HK-2 (cell line): ENCODE data around the gene NAT10.
A peak's percentile ranks its signal among the peaks of the same experiment; 100 is the strongest.

ENCODE experiments used
- DNase-seq: peaks from one replicate; pipeline ENCODE4 v3.0.0-alpha.2; 2018; ENCODE audit not compliant: unreplicated experiment

NAT10 gene

GRCh38 chr11:34149274-34149673 lies 43.8 kb downstream of the NAT10 start:
- DNase-seq: no peak

GRCh38 chr11:34149786-34150185 lies 44.4 kb downstream of the NAT10 start:
- DNase-seq: peak; percentile 18

GRCh38 chr11:34150494-34151151 lies 45.2 kb downstream of the NAT10 start:
- DNase-seq: no peak

DNA sequence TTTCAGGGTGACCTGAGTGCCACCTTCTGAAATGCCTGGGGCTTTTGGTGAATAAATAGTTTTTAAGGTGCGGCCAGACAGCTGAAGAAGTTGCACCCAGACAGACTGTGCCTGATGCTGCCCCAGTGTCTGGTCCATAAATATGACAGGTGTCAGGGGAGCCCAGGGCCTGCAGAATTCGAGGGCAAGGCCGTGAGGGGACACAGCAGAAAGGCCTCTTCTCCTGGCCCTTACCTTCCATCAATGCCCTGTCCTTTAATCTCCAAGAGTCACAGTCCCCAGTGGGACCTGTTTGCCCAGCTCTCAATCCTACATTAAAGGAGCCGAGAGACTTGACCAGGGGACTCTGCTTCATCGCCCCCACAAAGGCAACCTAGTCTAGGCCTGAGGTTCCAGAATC lies 45.7 kb downstream of the NAT10 start:
- DNase-seq: no peak

DNA sequence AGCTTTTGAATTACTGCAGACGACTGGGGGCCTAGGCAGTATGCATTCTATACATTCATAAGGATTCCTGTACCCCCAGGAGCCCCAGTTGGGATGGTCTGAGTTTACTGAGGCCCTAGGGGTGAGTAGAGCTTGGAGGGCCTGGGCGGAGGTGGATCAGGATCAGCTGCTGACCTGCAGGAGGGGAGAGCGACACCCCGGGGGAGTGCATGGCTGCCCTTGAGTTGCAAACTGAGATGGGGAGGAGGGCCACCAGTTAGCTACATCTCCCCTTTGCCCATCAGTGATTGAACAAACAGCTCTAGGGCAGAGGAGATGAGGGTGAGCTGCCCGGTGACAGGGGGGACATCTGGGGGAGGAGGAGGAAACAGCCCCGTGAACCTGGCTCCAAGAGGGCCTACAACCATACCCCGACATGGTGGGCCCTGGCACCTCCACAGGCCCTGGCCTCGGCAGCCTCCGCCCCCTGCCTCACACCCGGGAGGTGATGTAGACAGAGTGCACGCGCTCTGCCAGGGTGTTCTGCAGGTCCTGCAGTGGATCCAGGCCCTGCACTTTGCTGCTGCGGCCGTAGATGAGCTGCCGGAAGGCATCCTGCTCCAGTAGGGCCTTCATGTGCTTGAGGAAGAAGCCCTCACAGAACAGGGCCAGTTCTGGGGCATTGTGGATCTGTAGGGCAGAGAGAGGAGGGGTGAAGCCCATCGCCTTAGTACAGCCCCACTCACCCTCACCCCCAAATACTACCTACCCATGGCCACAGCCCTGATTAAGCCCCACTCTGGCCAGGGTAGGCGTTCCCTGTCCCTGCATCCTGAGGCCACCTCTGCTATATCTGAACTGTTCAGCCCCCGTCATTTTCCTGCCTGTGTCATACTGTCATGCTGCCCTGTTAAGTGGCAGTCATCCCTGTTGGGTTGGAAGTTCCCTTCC lies 46.8 kb downstream of the NAT10 start:
- no peak for DNase-seq

DNA sequence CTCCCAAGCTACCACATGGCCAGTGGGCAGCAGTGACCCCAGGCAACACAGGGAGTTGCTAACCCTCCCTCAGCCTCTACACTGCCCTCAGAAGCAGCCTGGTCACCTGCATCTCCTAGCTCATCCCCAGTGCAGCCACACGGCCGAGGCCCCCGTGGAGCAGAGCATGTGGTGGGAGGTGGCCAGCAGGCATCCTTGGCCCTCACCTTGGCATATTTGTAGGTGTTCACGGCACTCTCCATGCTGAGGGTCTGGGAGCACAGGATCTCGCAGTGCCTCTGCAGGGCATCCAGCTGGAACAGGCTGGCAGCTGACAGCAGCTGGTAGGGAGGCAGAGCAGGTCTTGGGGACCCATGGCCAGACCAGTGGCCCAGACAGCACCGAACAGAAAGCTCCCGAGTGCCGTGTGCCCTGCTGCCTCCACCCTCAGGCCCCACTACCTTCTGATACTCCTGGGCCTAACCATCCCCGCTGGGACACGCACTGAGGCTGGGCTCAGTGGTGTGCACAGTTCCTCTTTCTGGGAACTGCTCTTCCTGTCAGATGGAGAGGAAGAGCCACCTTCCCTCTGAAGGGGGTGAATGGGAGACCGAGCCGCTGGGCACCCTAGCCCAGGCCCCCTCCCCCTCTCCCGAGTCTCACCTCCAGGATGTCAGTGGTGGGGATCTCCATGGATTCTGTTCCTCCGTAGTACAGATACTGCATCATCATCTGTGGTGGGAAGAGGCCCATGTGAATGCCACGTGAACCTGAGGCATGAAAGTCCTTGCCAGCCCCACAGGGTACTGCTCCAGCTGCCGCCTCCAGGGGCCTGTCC lies 48.8 kb downstream of the NAT10 start:
- DNase-seq: no peak

- DNase-seq: no peak
Observed at GRCh38 chr11:34155057-34155756, 49.8 kb downstream of the NAT10 start.

DNA sequence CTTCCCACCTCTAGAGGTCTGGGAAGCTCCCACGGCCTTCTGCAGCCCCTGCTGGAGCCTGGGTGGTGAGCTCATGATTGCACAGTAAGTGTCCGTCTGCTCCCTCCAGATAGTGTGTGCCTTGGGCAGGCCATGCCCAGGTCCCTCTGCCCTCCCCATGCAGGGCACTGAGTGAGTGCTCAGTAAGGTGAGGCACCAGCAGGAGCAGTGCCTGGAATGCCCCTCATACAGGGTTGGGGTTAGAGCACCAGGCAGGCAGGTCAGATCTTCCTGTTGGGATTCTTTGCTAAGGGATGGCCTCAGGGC lies 50.3 kb downstream of the NAT10 start:
- DNase-seq: no peak

GRCh38 chr11:34157163-34157562 lies 51.7 kb downstream of the NAT10 start:
- DNase-seq: no peak

- no peak for DNase-seq
Observed at GRCh38 chr11:34158661-34159060, 53.2 kb downstream of the NAT10 start.

GRCh38 chr11:34160049-34160721 lies 54.8 kb downstream of the NAT10 start:
- DNase-seq: no peak

DNA sequence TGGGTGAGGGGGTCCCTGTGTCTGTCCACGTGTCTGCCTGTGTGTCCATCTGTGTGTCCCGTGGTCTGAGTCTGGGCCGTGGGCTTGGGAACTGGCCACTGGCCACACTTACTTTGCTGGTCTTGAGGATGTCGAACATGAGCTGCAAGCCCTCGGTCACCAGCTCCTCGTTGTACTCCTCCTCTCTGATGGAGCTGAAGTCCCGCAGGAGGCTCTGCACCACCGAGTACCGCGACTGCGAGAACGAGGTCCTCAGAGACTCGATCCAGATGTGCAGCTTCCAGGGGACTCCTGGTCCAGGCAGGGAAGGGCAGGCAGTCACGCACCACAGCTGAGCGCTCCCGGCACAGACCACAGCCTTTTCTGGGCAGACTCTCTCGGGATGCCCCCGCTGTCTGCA lies 55.4 kb downstream of the NAT10 start:
- no peak for DNase-seq

- DNase-seq: no peak
Observed at GRCh38 chr11:34161361-34161760, 55.9 kb downstream of the NAT10 start.

DNA sequence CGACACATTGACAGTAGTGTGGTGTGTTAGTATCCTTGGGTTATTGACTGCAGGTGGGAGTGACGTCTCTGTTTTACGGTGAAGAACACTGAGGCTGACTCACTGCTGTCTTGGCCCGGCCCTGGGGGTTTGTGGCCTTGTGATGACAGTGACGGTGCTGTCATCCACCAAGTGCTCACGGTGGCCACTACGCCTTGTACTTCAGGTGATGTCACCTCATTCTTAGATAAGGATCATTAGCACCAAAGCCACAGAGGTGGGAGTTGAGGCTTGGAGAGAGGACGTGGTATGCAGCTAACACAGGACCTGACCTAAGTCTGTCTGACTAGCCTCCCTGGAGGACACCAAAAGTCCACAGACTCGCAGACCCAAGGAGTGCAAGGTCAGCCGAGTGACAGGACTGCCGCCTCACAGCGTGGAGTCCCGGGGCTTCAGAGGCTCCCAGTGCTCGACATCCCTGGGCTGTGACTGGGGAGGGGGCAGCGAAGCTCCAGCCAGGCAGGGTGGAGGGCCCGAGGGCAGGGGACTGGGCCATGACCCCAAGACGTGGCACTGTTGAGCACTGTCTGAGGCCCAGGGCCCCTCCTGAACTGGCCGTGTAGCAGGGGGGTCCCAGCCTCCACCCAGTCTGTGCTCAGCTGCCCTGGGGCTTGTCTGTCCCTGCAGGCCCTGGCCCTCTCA lies 56.5 kb downstream of the NAT10 start:
- DNase-seq: peak; percentile 82

GRCh38 chr11:34162493-34162820 lies 57.0 kb downstream of the NAT10 start:
- DNase-seq: no peak

DNA sequence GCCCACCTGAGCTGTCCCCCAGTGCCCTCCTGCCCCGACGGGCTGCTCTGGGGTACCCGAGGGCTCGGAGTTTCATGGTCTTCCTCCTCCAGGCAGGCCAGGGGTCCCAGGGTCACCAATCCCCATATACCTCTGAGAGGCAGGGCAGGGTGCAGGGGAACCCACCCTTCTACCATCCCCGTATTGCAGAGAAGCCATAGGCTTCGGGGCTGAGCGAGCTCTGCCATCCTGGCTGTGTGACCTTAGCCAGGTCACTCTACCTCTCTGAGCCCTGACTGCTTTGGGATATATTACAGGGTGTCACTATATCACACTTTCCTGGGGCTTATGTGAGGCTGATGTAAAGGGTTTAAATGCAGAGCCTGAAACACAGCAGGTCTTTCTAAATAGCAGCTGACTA lies 57.4 kb downstream of the NAT10 start:
- DNase-seq: no peak

GRCh38 chr11:34165121-34165520 lies 59.7 kb downstream of the NAT10 start:
- DNase-seq: no peak

DNA sequence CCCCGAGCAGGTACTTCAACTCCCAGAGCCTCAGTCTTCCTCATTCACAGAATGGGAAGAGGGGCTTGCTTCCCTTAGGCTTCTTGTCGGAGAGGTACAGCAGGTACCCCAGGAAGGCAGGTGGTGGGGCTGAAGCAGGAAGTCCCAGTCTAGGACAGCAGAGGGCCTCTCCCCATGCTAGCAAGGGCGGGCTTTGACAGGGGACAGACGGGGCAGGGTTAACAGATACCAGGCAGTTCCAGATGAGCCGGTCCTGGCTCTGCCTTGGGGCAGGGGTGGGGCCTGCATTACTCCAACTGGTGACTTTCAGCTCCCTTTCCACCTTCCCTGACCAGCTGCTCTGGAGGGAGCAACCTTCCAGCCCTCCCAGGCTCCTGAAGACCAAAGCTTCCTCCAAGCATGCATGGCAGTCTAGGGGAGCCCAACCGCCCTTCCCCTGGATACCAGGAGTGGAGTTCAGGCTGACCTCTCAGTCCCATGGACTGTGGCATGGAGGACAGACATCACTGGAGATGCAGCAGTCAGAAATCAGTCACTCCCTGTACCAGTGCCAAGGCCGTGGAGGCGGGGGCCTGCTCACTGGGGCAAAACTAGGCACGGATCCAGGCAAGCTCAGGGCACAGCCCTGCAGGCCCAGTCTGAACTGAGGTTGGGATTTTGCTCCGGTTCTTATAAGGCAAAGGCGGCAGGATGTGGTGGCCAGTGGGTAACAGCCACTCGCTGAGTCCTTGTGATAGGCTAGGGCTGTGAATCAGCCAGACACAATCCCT lies 60.5 kb downstream of the NAT10 start:
- DNase-seq: no peak

DNA sequence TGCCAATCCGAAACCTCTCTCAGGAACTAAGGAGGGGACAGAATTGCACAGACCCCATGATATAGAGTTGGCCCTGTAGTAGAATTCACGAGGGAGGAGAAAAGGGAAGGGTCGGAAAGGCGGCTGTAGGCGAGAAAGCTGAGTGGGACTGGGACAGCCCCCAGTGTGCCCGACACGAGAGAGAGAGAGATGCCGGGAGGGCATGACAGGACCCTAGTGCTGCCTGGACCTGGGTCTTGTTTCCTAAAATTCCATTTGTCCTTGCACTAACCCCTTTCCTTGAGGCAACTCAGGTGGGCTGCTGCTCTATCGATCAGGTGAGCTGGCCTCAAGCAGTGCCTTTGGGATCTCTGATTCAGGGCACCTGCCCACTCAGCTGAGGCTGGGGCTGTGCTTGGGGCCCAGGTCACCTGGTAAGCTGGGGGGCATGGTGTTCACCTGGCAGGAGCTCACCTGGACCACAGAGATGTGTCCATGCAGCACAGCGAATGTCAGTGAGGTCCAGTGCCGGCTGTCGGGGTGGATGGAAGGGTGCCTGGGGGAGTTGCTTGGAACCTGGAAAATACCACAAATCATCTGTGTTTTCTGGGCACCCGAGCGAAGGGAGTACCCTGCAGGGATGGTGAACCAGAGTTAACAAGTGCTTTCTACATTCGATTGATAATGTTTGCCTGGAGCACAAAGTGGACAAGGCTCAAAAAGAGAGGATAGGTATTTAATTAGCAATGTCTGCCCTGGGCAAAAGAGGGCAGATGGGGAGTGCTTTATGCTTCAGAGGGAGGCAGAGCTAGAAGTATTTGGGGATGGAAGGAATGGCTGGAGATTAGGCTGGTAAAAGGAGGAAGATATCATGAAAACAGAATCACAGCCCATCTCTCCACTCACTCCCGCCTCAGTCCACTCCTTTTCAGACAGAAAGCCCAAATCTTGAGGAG lies 61.6 kb downstream of the NAT10 start:
- no peak for DNase-seq
